GM18907 (cell line): Measurements from ENCODE around the gene SKP2.
A peak's percentile ranks its signal among the peaks of the same experiment; 100 is the strongest.
"Not testable (repeated sequence)": the region's sequence is repeated elsewhere in the genome, so short reads cannot be mapped to it uniquely, and the experiment has no call there.

Experiments used
- ATAC-seq: cut with Tn5 transposase; IDR thresholded peaks from one replicate; pipeline ENCODE4 v1.9.1; 2021; ENCODE audit warnings: mild to moderate bottlenecking, moderate library complexity; ENCODE audit not compliant: unreplicated experiment

SKP2 gene

DNA sequence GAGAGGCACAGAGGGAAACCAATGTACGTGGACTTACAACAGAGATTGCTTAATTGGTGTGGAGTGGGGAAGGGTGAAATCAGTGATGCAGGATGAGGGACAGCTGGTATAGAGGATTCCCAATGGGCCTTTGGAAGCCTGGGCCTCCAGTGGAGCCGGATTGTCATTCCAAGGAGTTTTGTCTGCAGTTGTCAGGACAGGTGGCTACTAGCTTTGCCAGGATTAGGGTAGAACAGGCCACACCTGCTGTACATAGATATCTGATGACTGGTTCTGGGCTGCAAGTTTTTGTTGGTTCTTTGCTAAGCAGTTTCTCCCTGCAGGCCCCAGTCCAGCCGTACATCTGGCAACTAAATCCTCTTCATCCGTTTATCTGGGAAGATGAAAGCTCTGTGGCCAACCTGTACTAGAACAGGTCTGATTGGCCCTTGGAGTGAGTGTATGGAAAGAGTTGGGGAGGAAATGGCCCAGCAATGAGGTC, 4.2 kb downstream of the SKP2 start:
- ATAC-seq: no peak

GRCh38 chr5:36156619-36157018, 4.7 kb downstream of the SKP2 start:
- no peak for ATAC-seq

DNA sequence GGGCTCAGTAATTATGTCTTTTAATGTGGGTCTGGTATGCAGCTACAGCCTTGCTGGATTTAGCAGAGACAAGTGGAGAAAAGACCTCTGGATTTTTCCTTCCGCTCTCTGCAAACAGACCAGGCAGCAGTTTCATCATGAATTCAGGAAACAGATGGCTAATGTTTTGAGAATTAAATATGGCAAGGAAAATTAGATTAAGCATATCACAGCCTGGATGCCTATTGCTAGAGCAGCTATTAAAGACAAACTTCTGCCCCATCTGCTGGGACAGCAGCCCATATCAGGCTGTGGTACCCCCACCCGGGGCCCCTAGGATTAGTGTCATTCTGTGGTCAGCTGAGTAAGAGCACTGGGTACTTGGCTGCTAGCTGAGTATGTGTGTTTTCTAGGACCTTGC, 6.2 kb downstream of the SKP2 start:
- no peak for ATAC-seq

DNA sequence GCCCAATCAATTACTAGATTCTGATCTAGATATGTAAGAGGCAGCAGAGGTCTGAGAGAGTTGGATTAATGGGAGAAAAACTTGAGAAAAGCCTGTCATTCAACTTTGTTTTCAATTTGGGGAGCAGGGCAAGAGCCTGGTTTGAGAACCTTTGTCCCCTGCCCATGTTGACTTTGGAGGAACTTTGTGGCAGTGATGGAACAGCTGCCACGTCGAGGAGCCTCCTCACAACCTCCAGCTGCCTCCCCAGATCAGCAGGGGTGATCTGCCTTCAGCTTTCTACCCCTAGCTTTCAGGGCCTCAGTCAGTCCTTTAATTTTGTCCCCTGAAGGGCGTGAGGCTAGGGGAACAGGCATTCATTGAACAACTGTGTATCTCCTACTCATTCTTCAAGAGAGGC, 8.7 kb downstream of the SKP2 start:
- no peak for ATAC-seq

DNA sequence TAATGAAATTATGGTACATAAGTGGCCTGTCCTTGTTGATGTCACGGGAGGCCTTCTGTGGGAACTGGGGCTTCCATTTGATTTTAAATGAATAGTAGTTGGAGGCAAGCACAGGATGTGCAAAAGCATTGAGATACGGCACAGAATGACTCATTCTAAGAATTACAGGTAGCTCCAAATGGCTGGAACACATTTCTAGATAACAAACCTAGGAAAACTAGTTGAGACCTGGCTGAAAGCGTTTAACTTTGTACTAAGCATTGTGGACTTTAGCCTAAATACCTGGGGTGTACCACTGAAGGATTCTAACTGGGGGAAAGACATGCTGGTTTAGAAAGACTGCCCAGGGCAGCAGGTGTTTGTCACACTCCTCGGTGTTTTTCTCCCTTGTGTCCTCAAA, 9.4 kb downstream of the SKP2 start:
- ATAC-seq: no peak

DNA sequence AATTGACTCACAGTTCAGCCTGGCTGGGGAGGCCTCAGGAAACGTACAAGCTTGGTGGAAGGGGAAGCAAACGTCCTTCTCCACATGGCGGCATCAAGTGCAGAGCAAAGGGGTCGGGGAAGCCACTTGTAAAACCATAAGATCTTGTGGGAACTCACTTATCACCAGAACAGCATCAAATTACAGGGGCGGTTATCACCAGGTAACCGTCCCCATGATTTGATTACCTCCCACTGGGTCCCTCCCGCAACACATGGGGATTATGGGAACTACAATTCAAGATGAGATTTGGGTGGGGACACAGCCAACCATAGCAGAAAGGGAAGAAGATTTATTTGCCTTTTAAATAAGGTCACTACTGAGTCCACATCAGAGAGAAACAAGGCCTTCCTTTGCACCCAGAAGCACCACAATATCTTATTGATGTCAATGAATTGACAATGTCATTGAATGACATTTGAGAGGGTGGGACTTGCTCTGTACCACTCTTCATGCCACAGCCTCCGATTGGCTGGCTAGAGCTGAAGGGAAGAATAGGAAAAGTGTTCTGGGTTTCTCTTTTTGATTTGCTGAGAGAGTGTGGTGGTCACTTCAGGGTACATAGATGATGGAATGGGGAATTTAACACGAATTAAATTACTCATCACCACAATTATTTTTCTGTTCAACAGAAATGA, 11.0 kb downstream of the SKP2 start:
- ATAC-seq: no peak

GRCh38 chr5:36164461-36164860, 12.6 kb downstream of the SKP2 start:
- no peak for ATAC-seq

GRCh38 chr5:36168737-36169136, 16.8 kb downstream of the SKP2 start:
- ATAC-seq: no peak

GRCh38 chr5:36170832-36171424, 19.0 kb downstream of the SKP2 start:
- ATAC-seq: no peak

- no peak for ATAC-seq
These were observed 20.7 kb downstream of the SKP2 start for GRCh38 chr5:36172599-36172998.

DNA sequence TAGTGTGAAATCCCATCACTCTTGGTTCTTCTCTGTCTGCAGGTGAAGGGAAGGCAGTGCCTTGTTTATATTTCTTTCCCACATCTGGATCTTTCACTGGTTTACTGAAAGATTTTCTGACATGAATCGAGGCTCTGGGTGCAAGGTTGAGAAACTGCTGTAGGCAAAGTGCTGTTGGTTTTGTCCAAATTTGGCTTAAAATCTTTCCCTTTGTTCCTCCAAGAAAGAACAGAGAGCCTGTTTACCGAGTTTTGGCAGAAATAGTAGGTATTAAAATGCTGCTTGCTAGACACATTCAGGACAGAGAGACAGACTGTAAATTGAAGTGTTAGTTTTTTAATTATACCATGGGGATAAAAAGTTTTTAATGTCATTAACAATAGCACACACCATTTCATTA, 21.5 kb downstream of the SKP2 start:
- no peak for ATAC-seq

- ATAC-seq: no peak
These were observed 22.2 kb downstream of the SKP2 start for GRCh38 chr5:36174119-36174518.

DNA sequence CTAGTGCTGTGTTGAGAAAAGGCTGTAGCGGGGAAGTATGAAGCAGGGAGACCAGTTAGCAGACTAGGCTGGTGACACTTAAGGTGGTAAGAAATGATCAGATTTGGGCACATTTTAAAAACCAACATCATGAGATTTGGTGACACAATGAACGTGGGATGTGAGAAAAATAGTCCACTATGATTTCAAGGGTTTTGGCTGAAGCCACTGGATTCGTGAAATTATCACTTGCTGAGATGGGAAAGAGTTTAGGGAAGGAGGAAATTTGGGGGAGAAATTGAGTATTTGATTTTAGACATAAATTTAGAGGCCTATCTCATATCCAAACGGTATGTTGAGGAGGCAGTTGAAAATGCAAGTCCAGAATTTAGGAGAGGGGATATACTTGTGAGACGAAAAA, 23.1 kb downstream of the SKP2 start:
- no peak for ATAC-seq

DNA sequence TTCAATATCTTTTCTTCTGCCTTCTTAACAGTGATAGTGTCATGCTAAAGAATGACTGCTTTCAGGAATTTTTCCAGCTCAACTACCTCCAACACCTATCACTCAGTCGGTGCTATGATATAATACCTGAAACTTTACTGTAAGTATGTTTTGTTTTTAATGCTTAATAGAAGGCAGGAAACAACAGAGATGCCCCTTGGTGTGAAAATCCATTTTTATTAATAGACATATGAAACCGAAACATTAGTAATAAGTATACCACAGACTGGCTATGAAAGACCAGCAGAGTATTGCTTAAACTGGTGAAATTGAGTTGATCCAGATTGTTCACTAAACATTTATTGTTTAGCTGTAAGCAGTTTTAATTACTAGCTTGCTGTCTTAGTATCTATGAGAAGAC, 25.2 kb downstream of the SKP2 start:
- peak; percentile 95 for ATAC-seq

DNA sequence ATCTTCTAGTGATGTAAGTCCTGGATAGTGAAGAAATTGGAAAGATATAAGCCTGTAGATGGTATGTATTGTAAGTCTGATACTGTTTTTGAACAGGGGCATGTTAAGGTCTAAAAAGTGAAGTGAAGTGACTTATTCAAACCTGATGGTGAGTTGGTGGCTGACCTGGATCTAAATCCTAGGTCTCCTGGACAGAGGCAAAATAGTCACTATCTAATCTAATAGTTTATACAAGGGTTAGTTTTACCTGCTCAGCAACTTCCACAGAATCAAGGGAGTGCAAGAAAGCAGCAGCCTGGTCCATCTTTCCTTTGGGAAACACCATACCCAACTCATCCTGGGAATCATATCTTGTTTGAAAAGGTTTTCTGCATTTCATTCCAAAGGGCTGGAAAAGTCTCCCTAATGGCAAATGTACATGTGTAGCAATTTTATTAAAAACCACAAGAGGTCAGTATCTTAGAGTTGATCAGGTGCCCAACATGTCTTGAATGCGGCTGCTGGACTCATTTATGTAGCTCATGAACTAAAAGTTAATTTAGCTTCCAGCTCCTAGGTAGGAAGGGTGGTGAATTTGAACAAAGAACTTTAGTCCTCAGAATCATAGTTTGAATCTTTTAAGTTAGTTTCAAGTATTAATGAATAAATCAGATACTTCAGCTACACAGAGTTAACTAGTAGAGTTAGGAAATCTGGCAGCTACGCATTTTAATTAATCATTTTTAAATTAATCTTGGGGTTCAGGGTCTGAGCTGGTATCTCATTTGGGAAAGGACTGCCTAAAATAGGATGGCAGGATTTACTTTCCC, 26.0 kb downstream of the SKP2 start:
- ATAC-seq: peak; percentile 32

DNA sequence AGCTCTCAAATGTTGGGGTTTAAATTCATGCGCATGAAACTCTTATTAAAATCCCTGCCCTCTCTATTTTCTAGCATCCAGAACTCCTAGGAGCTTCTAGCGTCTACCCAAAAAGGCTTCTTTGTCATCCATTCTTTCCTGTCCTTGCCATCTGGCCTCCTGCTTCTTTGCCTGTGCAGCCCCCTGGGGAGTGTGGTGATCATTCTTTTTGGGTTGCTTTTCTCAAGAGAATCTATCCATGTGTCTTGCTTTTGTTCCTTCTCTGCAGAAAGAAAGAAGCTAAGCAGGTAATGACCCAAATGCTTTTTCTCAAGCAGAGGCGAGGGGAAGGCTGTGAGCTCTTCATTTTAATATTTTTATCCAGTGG, 26.6 kb downstream of the SKP2 start:
- ATAC-seq: no peak

DNA sequence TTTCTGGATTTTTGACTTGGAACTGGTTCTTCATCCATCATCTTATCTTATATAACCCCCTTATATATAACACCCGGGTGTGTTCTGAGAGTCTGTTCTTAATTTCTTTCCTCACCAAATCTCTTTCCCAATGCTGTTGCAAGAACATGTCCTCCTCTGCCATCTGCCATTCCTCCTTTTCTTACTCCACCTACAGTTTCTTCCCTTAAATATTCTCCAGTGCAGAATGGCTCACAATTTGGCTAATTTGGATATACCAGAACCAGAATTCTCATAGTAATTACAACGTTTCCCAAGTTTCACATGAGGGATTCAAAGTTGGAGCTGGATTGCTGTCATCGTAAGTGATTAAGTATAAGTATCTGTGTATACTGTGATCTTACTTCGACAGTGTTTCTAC, 28.0 kb downstream of the SKP2 start:
- ATAC-seq: no peak

- no peak for ATAC-seq
These were observed 28.8 kb downstream of the SKP2 start for GRCh38 chr5:36180556-36181350.

DNA sequence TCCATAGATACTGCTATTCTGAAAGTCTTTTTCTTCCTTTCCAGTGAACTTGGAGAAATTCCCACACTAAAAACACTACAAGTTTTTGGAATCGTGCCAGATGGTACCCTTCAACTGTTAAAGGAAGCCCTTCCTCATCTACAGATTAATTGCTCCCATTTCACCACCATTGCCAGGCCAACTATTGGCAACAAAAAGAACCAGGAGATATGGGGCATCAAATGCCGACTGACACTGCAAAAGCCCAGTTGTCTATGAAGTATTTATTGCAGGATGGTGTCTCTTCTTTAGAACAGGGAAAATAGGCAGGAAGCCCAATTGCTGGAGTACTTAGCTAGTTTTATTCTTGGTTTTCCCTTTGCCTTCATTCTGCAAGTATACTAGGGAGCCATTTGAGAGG, 29.9 kb downstream of the SKP2 start:
- ATAC-seq: no peak

DNA sequence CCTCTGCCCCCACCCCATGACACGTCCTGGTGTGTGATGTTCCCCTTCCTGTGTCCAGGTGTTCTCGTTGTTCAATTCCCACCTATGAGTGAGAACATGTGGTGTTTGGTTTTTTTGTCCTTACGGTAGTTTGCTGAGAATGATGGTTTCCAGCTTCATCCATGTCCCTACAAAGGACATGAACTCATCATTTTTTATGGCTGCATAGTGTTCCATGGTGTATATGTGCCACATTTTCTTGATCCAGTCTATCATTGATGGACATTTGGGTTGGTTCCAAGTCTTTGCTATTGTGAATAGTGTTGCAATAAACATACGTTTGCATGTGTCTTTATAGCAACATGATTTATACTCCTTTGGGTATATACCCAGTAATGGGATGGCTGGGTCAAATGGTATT, 32.5 kb downstream of the SKP2 start:
- ATAC-seq: not testable (repeated sequence)

- no peak for ATAC-seq
These were observed 41.8 kb downstream of the SKP2 start for GRCh38 chr5:36193746-36194145.
